Loucy (cell line): ENCODE results near the gene THOP1.

Experiments
- H2AFZ ChIP-seq: fragments of 200-600 bp; sonication (generic); 2 replicates; pipeline ENCODE4 v1.6.0; 2016; ENCODE audit warnings: antibody characterized with exemption, mild to moderate bottlenecking, low read length, moderate library complexity
- H3F3A ChIP-seq: fragments of 200-600 bp; 2 replicates; pipeline ENCODE4 v1.6.0; 2016; ENCODE audit warnings: antibody characterized with exemption, low read depth, mild to moderate bottlenecking
- H3K27me3 ChIP-seq: fragments of 200-600 bp; sonication (generic); 2 replicates; pipeline ENCODE4 v1.6.1; 2014; ENCODE audit warnings: low read length, mild to moderate bottlenecking; ENCODE audit not compliant: insufficient read depth, poor library complexity, severe bottlenecking
- H3K36me3 ChIP-seq: fragments of 200-600 bp; sonication (generic); 2 replicates; pipeline ENCODE4 v1.6.1; 2016; ENCODE audit warnings: low read length; ENCODE audit not compliant: insufficient read depth
- H3K4me1 ChIP-seq: fragments of 200-600 bp; sonication (generic); 2 replicates; pipeline ENCODE4 v1.5.1; 2014; ENCODE audit warnings: low read length, mild to moderate bottlenecking; ENCODE audit not compliant: insufficient read depth, poor library complexity, severe bottlenecking
- H3K4me2 ChIP-seq: fragments of 200-600 bp; sonication (generic); 2 replicates; pipeline ENCODE4 v1.6.0; 2014; ENCODE audit warnings: antibody characterized with exemption, low read length, low read depth, mild to moderate bottlenecking; ENCODE audit not compliant: poor library complexity, severe bottlenecking
- H3K4me3 ChIP-seq: fragments of 200-600 bp; sonication (generic); 2 replicates; pipeline ENCODE4 v1.5.1; 2014; ENCODE audit warnings: low read length, mild to moderate bottlenecking, mixed read lengths; ENCODE audit not compliant: poor library complexity, severe bottlenecking
- H3K79me2 ChIP-seq: fragments of 200-600 bp; sonication (generic); 2 replicates; pipeline ENCODE4 v1.6.1; 2014; ENCODE audit warnings: low read length; ENCODE audit not compliant: insufficient read depth
- H3K9ac ChIP-seq: fragments of 200-600 bp; sonication (generic); 2 replicates; pipeline ENCODE4 v1.6.0; 2014; ENCODE audit warnings: mild to moderate bottlenecking, low read depth, low read length, moderate library complexity; ENCODE audit not compliant: poor library complexity, severe bottlenecking
- H3K9me2 ChIP-seq: fragments of 200-600 bp; sonication (generic); replicated peaks from 2 replicates; pipeline ENCODE4 v1.6.1; 2016; ENCODE audit warnings: low read depth, low read length, mixed read lengths
- H3K9me3 ChIP-seq: fragments of 200-600 bp; sonication (generic); 2 replicates; pipeline ENCODE4 v1.6.1; 2014; ENCODE audit warnings: mild to moderate bottlenecking, antibody characterized with exemption, low read length, low read depth; ENCODE audit not compliant: insufficient read depth
- H4K20me1 ChIP-seq: fragments of 200-600 bp; sonication (generic); 2 replicates; pipeline ENCODE4 v1.6.0; 2014; ENCODE audit warnings: antibody characterized with exemption, low read length, mild to moderate bottlenecking; ENCODE audit not compliant: insufficient read depth, poor library complexity, severe bottlenecking
- CTCF ChIP-seq: fragments of 200-600 bp; sonication (generic); conservative IDR thresholded peaks from 2 replicates; pipeline ENCODE4 v1.5.1; 2014; ENCODE audit warnings: mild to moderate bottlenecking, antibody characterized with exemption, low read length
- EZH2phosphoT487 ChIP-seq: fragments of 200-600 bp; IDR thresholded peaks from 2 replicates; pipeline ENCODE4 v1.6.1; 2018; ENCODE audit warnings: antibody characterized with exemption, mild to moderate bottlenecking, moderate library complexity, borderline replicate concordance

The THOP1 gene

GRCh38 chr19:2813235-2814160 lies 28.2 kb downstream of the THOP1 start:
- H3K9me3 ChIP-seq: no peaks in the 10 kb centered on the region
- H2AFZ ChIP-seq: no peak overlapping the region
- no peaks in the 10 kb centered on the region for H3K79me2 ChIP-seq
- H3K4me2 ChIP-seq: no peak overlapping the region
- no peaks in the 10 kb centered on the region for H4K20me1 ChIP-seq
- peaks cover 34% of the 10 kb centered on the region; the same call in 1 of the 2 replicates for H3K36me3 ChIP-seq
- H3K9me2 ChIP-seq: no peaks in the 10 kb centered on the region
- no peaks in the 10 kb centered on the region for H3K27me3 ChIP-seq
- H3K9ac ChIP-seq: no peak overlapping the region
- H3K4me1 ChIP-seq: no peaks in the 10 kb centered on the region
- no peaks in the 10 kb centered on the region for H3F3A ChIP-seq
- no peak overlapping the region for H3K4me3 ChIP-seq
- TF ChIP-seq EZH2phosphoT487 (no peak), CTCF (no peak)

DNA sequence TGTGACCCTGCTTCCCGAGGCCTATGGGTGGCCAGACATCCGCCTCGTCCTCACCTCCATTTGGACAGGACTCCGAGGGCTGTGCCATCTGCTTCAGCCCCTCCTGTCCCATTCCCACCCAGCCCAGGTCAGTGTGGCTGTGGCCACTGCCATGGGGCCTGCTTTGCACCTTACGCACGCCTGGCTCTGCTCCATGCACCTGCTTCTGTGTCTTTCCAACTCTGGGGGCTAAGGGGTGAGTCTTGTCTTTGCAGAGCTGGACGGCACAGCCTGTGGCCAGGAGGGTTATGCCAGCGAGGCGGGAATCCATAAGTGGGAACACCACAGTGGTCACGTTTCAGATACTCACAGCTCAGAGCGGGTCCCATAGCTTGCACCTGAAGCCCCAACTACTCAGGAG lies 29.1 kb downstream of the THOP1 start:
- H3K9me2 ChIP-seq: no peaks in the 10 kb centered on the region
- peaks cover 25% of the 10 kb centered on the region; the same call in 1 of the 2 replicates for H3K36me3 ChIP-seq
- H3K9me3 ChIP-seq: no peaks in the 10 kb centered on the region
- H3K27me3 ChIP-seq: no peaks in the 10 kb centered on the region
- no peak overlapping the region for H3K9ac ChIP-seq
- no peaks in the 10 kb centered on the region for H3K4me1 ChIP-seq
- H3K4me3 ChIP-seq: no peak overlapping the region
- H3K4me2 ChIP-seq: no peak overlapping the region
- no peaks in the 10 kb centered on the region for H3K79me2 ChIP-seq
- H4K20me1 ChIP-seq: no peaks in the 10 kb centered on the region
- no peak overlapping the region for H2AFZ ChIP-seq
- no peaks in the 10 kb centered on the region for H3F3A ChIP-seq
- TF ChIP-seq EZH2phosphoT487 (no peak), CTCF (no peak)

GRCh38 chr19:2815191-2815614 lies 29.9 kb downstream of the THOP1 start:
- Histone ChIP-seq H3K9me3 (no peaks in the 10 kb centered on the region), H4K20me1 (no peaks in the 10 kb centered on the region), H3K36me3 (peaks cover 19% of the 10 kb centered on the region; the same call in 1 of the 2 replicates), H3K4me1 (no peaks in the 10 kb centered on the region), H3K79me2 (no peaks in the 10 kb centered on the region; the same call in 1 of the 2 replicates), H3K27me3 (no peaks in the 10 kb centered on the region), H3K9me2 (no peaks in the 10 kb centered on the region), H3F3A (no peaks in the 10 kb centered on the region), H3K4me2 (no peak overlapping the region), H3K4me3 (no peak overlapping the region), H2AFZ (no peak overlapping the region), H3K9ac (no peak overlapping the region)
- TF ChIP-seq EZH2phosphoT487: no peak
- no peak for TF ChIP-seq CTCF
